Diencephalon (tissue), 1 donor: ENCODE measurements around the gene DHDH. TPM values are rescaled to one million over a fixed set of nuclear protein-coding genes. Genes with fewer than 3 reads are reported as not detected.

Source experiments
- small RNA-seq: library from RNA; depleted of rRNA; stranded (forward); fragments of <200 nt; gene quantifications from one replicate; pipeline ENCODE3, GENCODE V24; 2014
- total RNA-seq: library from RNA; depleted of rRNA; stranded (reverse); fragments of >200 nt; gene quantifications from one replicate; pipeline ENCODE4 v1.2.3, GENCODE V29; 2014

The DHDH gene
- total RNA-seq, result 2.3 TPM

GRCh38 chr19:48933382-48933932, at the start of gene DHDH:
DHDH (plus strand) TSS chr19:48933699; CDS start chr19:48933722, 23 bp downstream.

DNA sequence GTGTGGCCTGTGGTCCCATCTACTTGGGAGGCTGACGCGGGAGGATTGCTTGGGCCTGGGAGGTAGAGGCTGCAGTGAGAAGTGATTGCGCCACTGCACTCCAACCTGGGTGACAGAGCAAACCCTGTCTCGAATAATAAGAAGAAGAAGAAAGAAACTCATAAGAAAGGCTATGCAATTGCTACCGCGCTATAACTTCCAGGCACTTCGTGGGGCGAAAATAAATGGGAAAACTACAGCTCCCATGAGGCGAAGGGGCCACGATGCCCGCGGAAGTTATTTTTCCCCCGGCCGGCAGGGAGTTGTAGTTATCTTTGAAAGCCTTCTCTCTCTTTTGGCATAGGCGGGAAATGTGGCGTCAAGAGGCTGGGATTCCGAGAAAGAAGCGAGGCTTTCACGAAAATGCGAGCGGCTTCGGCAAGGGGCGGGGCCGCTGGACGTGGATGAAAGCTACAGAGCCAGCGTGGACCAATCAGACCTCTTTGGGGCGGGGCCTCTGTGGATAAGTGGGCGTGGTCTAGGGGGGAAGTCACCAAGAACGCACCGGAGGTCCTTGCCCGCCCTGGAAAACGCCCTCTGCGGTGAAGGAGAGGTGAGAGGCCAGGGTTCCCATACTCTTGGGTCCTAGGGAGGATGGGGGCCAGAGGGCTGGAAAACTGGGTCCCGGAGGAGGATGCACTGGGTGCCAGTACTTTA, 33.6 kb upstream of the DHDH start, which contains the start of gene NUCB1:
NUCB1 (plus strand) TSS at position 532 of the 696 bp plus-strand sequence. CDS start 485 bp downstream, outside the sequence.

GRCh38 chr19:48954595-48955307, 21.3 kb downstream of the DHDH start, which contains the start of gene BAX:
BAX (plus strand) TSS chr19:48954875; CDS start chr19:48954929, 54 bp downstream.

GRCh38 chr19:48965040-48965805, 31.7 kb downstream of the DHDH start, which contains the start of gene FTL:
FTL (plus strand) TSS chr19:48965309; CDS start chr19:48965508, 199 bp downstream.

GRCh38 chr19:48993175-48994034, 59.9 kb downstream of the DHDH start, which contains the start of the genes GYS1 and RUVBL2:
GYS1 (minus strand) TSS chr19:48993309; CDS start chr19:48993112, 197 bp downstream.
RUVBL2 (plus strand) TSS chr19:48993887; CDS start chr19:48993912, 25 bp downstream.

Small RNAs within 50 kb of the gene (small RNA-seq; reads per million reads assigned to genes)
- gene AC026803.1, result not detected

Other genes starting within 250 kb of the DHDH start
- gene FUT2, start 237.7 kb upstream of the DHDH start, total RNA-seq, result 0.46 TPM
- gene MAMSTR, start 214.0 kb upstream of the DHDH start, total RNA-seq, result 1.6 TPM
- 4.8 TPM for gene RASIP1, start 193.1 kb upstream of the DHDH start, total RNA-seq
- not detected for gene IZUMO1, start 186.8 kb upstream of the DHDH start, total RNA-seq
- 10.8 TPM for gene FUT1, start 181.1 kb upstream of the DHDH start, total RNA-seq
- gene FGF21, start 178.2 kb upstream of the DHDH start, total RNA-seq, result not detected
- 17.1 TPM for gene BCAT2, start 122.7 kb upstream of the DHDH start, total RNA-seq
- gene HSD17B14, start 97.2 kb upstream of the DHDH start, total RNA-seq, result 5.3 TPM
- 2.3 TPM for gene PLEKHA4, start 65.1 kb upstream of the DHDH start, total RNA-seq
- 21.5 TPM for gene PPP1R15A, start 61.3 kb upstream of the DHDH start, total RNA-seq
- 0.46 TPM for gene TULP2, start 35.0 kb upstream of the DHDH start, total RNA-seq
- gene NUCB1, start 33.4 kb upstream of the DHDH start, total RNA-seq, result 69.9 TPM
- gene BAX, start 21.2 kb downstream of the DHDH start, total RNA-seq, result 15.7 TPM
- 812 TPM for gene FTL, start 31.6 kb downstream of the DHDH start, total RNA-seq
- 18.9 TPM for gene GYS1, start 59.6 kb downstream of the DHDH start, total RNA-seq
- 113 TPM for gene RUVBL2, start 60.2 kb downstream of the DHDH start, total RNA-seq
- not detected for gene LHB, start 83.4 kb downstream of the DHDH start, total RNA-seq
- not detected for gene CGB3, start 90.6 kb downstream of the DHDH start, total RNA-seq
- gene CGB2, start 98.2 kb downstream of the DHDH start, total RNA-seq, result not detected
- gene CGB1, start 103.2 kb downstream of the DHDH start, total RNA-seq, result not detected
- gene CGB5, start 110.1 kb downstream of the DHDH start, total RNA-seq, result not detected
- gene CGB8, start 115.4 kb downstream of the DHDH start, total RNA-seq, result not detected
- not detected for gene CGB7, start 124.0 kb downstream of the DHDH start, total RNA-seq
- not detected for gene NTF4, start 131.1 kb downstream of the DHDH start, total RNA-seq
- gene KCNA7, start 139.0 kb downstream of the DHDH start, total RNA-seq, result not detected
- gene SNRNP70, start 151.8 kb downstream of the DHDH start, total RNA-seq, result 125 TPM
- 40.1 TPM for gene LIN7B, start 180.7 kb downstream of the DHDH start, total RNA-seq
- gene C19orf73, start 185.4 kb downstream of the DHDH start, total RNA-seq, result 3.2 TPM
- gene PPFIA3, start 185.8 kb downstream of the DHDH start, total RNA-seq, result 59.1 TPM
- 1.4 TPM for gene HRC, start 221.7 kb downstream of the DHDH start, total RNA-seq
- gene TRPM4, start 224.1 kb downstream of the DHDH start, total RNA-seq, result 7.2 TPM